Spleen (tissue), 11 donors: ENCODE measurements around the gene EBLN2. TPM values are rescaled to one million over a fixed set of nuclear protein-coding genes. Genes with fewer than 3 reads are reported as not detected.
A peak's percentile ranks its signal among the peaks of the same experiment; 100 is the strongest.

ENCODE experiments used
- DNase-seq: peaks from one replicate; pipeline ENCODE4 v3.0.0-alpha.2; 2020
- H3K27ac ChIP-seq, 8 donors: fragments of 200-600 bp; sonication (generic) in 7 of 8; 1 replicate in 4 of 8; 2 replicates in 4 of 8; pipeline versions ENCODE4 v1.5.0 to v1.8.0; 2016 to 2021; ENCODE audit warnings: inconsistent platforms in 4 of 8, mild to moderate bottlenecking in 4 of 8, moderate library complexity in 1 of 8
- H3K27me3 ChIP-seq, 7 donors: fragments of 200-600 bp; sonication (generic) in 6 of 7; replicated peaks in 1 of 7; 1 replicate in 4 of 7; 2 replicates in 3 of 7; pipeline versions ENCODE4 v1.5.0 to v1.8.0; 2016 to 2021; ENCODE audit warnings: inconsistent platforms in 3 of 7, mild to moderate bottlenecking in 1 of 7
- H3K36me3 ChIP-seq, 6 donors: fragments of 200-600 bp; sonication (generic) in 5 of 6; 1 replicate in 4 of 6; 2 replicates in 2 of 6; pipeline versions ENCODE4 v1.5.0 to v1.8.0; 2016 to 2021; ENCODE audit warnings: inconsistent platforms in 2 of 6
- H3K4me1 ChIP-seq, 6 donors: fragments of 200-600 bp; sonication (generic) in 5 of 6; 1 replicate in 3 of 6; 2 replicates in 3 of 6; pipeline versions ENCODE4 v1.5.0 to v1.8.0; 2016 to 2021; ENCODE audit warnings: inconsistent platforms in 3 of 6
- H3K4me3 ChIP-seq, 8 donors: fragments of 200-600 bp; sonication (generic) in 7 of 8; 1 replicate in 4 of 8; 2 replicates in 4 of 8; pipeline versions ENCODE4 v1.5.0 to v1.8.0; 2016 to 2021; ENCODE audit warnings: inconsistent platforms in 4 of 8, mild to moderate bottlenecking in 4 of 8, moderate library complexity in 2 of 8
- H3K9me3 ChIP-seq, 8 donors: fragments of 200-600 bp; sonication (generic) in 7 of 8; 1 replicate in 4 of 8; 2 replicates in 4 of 8; pipeline versions ENCODE4 v1.5.0 to v1.8.0; 2016 to 2021; ENCODE audit warnings: inconsistent platforms in 4 of 8
- POLR2A ChIP-seq, 3 donors: fragments of 450-650 bp; IDR thresholded peaks; one replicate each; pipeline ENCODE4 v1.5.1; 2017; ENCODE audit warnings: antibody characterized with exemption in 3 of 3, mild to moderate bottlenecking in 1 of 3
- POLR2AphosphoS5 ChIP-seq, 3 donors: sonication (generic); formaldehyde crosslinking; IDR thresholded peaks; one replicate each; pipeline ENCODE4 v1.5.1; 2017; ENCODE audit warnings: antibody characterized with exemption in 3 of 3
- WGBS, 5 donors: extraction: QIAGEN DNeasy Blood & Tissue Kit in 3 of 5; methylation state at CpG; one replicate each; pipeline versions ENCODE4 v1.1.5 to v1.1.7; 2013 to 2018; 5-methylcytosine and 5-hydroxymethylcytosine counted together
- intact Hi-C: fragments of 100-400 bp; cut with DNase I; formaldehyde crosslinking; loops from one replicate; pipeline ENCODE4 v1.15.0; 2023; ENCODE audit warnings: low total_unique reads
- polyA plus RNA-seq, 3 donors: library from polyadenylated mRNA; stranded (reverse); fragments of 200-250 nt; gene quantifications; one replicate each; pipeline ENCODE4 v1.2.1, GENCODE V29; 2013
- total RNA-seq, 7 donors: library from RNA; depleted of rRNA in 3 of 7; stranded (reverse); fragments of >200 nt in 3 of 7; fragmentation: NEBNext Ultra II Directional in 4 of 7; extraction: Animal tissue kit (Norgen Biotek cat#: 25700) in 4 of 7; gene quantifications; one replicate each; pipeline versions ENCODE4 v1.1.0 to v1.2.1, GENCODE V29; 2016 to 2021
- TF ChIP-seq, protein P1 (sequence below), 11 experiments: fragments of 200-600 bp in 7 of 11; fragments of 450-650 bp in 4 of 11; sonication (generic) in 4 of 11; IDR thresholded peaks in 8 of 11; conservative IDR thresholded peaks in 3 of 11; 1 replicate in 7 of 11; 2 replicates in 4 of 11; pipeline versions ENCODE4 v1.4.0 to v1.8.0; 2016 to 2021; ENCODE audit warnings: antibody characterized with exemption in 11 of 11, inconsistent platforms in 4 of 11, mild to moderate bottlenecking in 1 of 11
- donor health status: healthy with polysubstance abuse.
- donor health status: DM: no; HTN: no; CAD: no; lungs with moderate emphysema.
- donor health status: DM: no; HTN: no; CAD: no.
- donor health status: Bipolar disorder and iron deficiency.
- donor health status: healthy.
- donor health status: DM: no; HTN: no; CAD: no.
- donor health status: DM: yes; HTN: yes; CAD: no.

EBLN2 gene
- total and polyA plus RNA-seq, 10 donors: 0.13 to 15.0 (median 6.9) TPM

DNA sequence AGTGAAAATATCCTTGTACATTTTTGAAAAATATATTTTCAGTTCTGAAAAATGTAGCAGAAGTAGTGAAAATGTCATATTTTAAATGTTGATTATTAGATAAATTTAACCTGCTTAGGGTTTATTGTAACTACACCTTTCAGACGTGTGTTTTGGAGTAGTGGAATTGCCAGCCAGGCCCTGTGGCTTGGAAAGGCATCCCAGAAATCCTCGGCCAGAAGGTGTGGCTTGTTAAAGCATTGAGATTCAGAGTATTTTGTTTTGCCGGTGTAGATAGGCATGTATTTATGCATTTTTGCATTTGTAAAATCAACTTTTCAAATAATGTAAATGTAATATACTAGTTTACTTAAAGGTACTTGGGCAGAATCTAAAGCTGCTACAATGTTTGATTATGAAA lies 7.0 kb downstream of the EBLN2 start:
- no peaks in the 10 kb centered on the region for H3K9me3 ChIP-seq
- WGBS, 5 donors: 62 to 95% (median 91%) methylated on average over 3 of the region's 3 CpGs
- no peak overlapping the region for H3K27ac ChIP-seq
- peaks cover 4 to 58% (median 30%) of the 10 kb centered on the region in 6 donors for H3K36me3 ChIP-seq
- intact Hi-C loops: no loop called here
- no peak for TF ChIP-seq POLR2A (IDR thresholded peaks at IDR 0.05)
- TF ChIP-seq, protein P1, sequence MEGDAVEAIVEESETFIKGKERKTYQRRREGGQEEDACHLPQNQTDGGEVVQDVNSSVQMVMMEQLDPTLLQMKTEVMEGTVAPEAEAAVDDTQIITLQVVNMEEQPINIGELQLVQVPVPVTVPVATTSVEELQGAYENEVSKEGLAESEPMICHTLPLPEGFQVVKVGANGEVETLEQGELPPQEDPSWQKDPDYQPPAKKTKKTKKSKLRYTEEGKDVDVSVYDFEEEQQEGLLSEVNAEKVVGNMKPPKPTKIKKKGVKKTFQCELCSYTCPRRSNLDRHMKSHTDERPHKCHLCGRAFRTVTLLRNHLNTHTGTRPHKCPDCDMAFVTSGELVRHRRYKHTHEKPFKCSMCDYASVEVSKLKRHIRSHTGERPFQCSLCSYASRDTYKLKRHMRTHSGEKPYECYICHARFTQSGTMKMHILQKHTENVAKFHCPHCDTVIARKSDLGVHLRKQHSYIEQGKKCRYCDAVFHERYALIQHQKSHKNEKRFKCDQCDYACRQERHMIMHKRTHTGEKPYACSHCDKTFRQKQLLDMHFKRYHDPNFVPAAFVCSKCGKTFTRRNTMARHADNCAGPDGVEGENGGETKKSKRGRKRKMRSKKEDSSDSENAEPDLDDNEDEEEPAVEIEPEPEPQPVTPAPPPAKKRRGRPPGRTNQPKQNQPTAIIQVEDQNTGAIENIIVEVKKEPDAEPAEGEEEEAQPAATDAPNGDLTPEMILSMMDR (IDR thresholded peaks at IDR 0.05 in 8 of 11, conservative IDR thresholded peaks at IDR 0.05 in 3 of 11): no peak
- TF ChIP-seq POLR2AphosphoS5 (IDR thresholded peaks at IDR 0.05): no peak
- peaks cover 0 to 7% (median 2%) of the 10 kb centered on the region in 6 donors for H3K4me1 ChIP-seq
- DNase-seq: no peak
- no peak overlapping the region for H3K4me3 ChIP-seq
- H3K27me3 ChIP-seq: no peaks in the 10 kb centered on the region

DNA sequence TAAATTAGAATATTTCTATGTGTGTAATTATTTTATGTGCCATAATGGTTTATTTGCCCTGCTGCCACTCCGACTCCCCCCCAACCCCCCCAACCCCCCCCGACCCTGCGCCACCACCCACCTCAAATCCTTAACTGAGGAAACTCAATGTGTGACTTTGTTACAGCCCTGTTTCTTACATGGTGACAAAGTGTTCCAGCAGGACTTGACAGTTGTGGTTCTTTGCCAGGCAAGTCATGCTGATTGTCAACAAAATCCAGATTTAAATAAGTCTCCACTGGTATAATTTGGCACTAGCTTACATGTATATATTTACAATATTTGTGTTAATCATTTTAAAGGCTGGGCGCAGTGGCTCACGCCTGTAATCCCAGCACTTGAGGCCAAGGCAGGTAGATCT lies 7.7 kb downstream of the EBLN2 start:
- H3K4me3 ChIP-seq: no peak overlapping the region
- no peak for DNase-seq
- H3K36me3 ChIP-seq: peaks cover 4 to 51% (median 24%) of the 10 kb centered on the region in 6 donors
- no peak overlapping the region for H3K27ac ChIP-seq
- peaks cover 0 to 12% (median 2%) of the 10 kb centered on the region in 6 donors for H3K4me1 ChIP-seq
- no peaks in the 10 kb centered on the region for H3K27me3 ChIP-seq
- TF ChIP-seq POLR2AphosphoS5 (IDR thresholded peaks at IDR 0.05) (no peak), POLR2A (IDR thresholded peaks at IDR 0.05) (no peak)
- TF ChIP-seq, protein P1 (IDR thresholded peaks at IDR 0.05 in 8 of 11, conservative IDR thresholded peaks at IDR 0.05 in 3 of 11): no peak
- no peaks in the 10 kb centered on the region for H3K9me3 ChIP-seq
- 93 to 98% (median 95%) methylated on average over 5 of the region's 5 CpGs for WGBS, 5 donors
- intact Hi-C loops: no loop called here

DNA sequence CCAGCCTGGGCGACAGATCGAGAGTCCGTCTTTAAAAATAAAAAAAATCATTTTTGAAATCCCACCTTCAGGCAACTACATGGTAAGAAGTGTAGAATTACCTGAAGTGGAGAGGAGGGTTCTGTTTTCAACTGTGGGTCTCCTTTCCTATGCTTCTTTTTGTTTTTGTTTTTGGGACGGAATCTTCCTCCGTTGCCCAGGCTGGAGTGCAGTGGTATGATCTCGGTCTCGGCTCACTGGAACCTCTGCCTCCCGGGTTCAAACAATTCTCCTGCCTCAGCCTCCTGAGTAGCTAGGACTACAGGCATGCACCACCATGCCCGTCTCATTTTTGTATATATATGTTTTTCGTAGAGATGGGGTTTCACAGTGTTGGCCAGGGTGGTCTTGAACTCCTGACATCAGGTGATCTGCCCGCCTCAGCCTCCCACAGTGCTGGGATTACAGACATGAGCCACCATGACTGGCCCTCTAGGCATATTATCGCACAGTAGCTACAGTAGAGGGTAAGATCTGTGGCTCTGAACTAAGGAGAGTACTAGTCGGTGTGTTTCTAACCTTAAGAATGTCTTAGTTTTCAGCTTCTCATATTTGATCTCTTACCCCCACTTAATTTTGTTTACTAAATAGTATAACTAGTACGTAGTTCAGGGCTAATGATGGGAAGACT lies 8.5 kb downstream of the EBLN2 start:
- intact Hi-C loops: no loop called here
- DNase-seq: no peak
- no peak overlapping the region for H3K4me3 ChIP-seq
- TF ChIP-seq, protein P1 (IDR thresholded peaks at IDR 0.05 in 8 of 11, conservative IDR thresholded peaks at IDR 0.05 in 3 of 11): no peak
- TF ChIP-seq POLR2AphosphoS5 (IDR thresholded peaks at IDR 0.05) (no peak), POLR2A (IDR thresholded peaks at IDR 0.05) (no peak)
- no peak overlapping the region for H3K27ac ChIP-seq
- 87 to 94% (median 90%) methylated on average over 14 of the region's 14 CpGs for WGBS, 5 donors
- peaks cover 2 to 43% (median 20%) of the 10 kb centered on the region in 6 donors for H3K36me3 ChIP-seq
- H3K4me1 ChIP-seq: peaks cover 0 to 18% (median 2%) of the 10 kb centered on the region in 6 donors
- H3K9me3 ChIP-seq: no peaks in the 10 kb centered on the region
- H3K27me3 ChIP-seq: no peaks in the 10 kb centered on the region

DNA sequence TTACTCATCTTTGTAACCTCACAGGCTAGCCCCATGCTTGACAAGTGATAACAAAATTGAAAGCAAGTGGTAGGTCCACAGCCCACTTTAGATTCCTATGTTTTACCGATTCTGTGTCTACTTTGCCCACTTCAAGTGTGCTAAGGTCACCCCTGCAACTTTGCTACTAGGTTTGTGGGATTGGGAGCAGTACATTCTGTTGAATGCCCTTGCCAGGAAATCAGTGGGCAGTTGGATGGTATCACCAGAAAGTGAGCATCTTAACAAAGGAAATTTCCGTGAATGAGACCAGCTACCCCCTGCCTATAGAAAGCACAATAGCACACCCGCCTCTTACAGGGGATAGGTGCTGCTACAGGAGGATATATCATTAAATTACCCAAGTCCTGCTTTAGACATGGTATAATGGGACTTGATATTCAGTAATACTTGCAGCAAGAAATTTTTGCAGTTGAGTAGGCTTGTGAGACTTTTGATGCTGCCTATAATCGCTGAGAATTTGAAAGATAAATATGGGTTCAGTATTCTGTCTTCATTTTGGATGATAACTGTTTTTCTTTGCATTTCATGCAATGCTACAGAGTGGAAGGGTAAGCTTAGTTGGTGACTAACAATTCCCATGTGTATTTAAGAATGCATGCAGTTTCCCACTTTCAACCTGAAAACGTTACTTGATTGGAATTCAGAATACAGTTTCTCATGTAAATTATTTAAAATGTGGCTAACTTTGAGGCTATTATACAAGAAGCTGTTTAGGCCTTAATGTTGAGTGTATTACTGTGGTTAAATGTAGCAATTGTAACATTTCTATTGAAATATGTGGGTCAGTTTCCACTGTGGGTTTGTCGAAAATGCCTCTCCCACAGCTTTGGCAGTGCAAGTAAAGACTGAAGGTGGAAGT lies 9.5 kb downstream of the EBLN2 start:
- TF ChIP-seq, protein P1 (IDR thresholded peaks at IDR 0.05 in 8 of 11, conservative IDR thresholded peaks at IDR 0.05 in 3 of 11): no peak
- TF ChIP-seq POLR2AphosphoS5 (IDR thresholded peaks at IDR 0.05) (peak in 1 of 3 donors; percentile 30), POLR2A (IDR thresholded peaks at IDR 0.05) (no peak)
- WGBS, 5 donors: 58 to 71% (median 63%) methylated on average over 6 of the region's 6 CpGs
- Histone ChIP-seq H3K4me3 (no peak overlapping the region), H3K27me3 (no peaks in the 10 kb centered on the region), H3K27ac (no peak overlapping the region), H3K9me3 (no peaks in the 10 kb centered on the region), H3K4me1 (peaks cover 0 to 18% (median 2%) of the 10 kb centered on the region in 6 donors), H3K36me3 (peaks cover 0 to 33% (median 12%) of the 10 kb centered on the region in 6 donors)
- no peak for DNase-seq
- intact Hi-C loops: no loop called here
